PC-9 (cell line): ENCODE data around the gene KLHL6. TPM values are rescaled to one million over a fixed set of nuclear protein-coding genes. Genes with fewer than 3 reads are reported as not detected.

Experiments used
- BruUV-seq: library from RNA; stranded (reverse); fragments of 400-500 nt; replicated peaks from 2 replicates; lab custom pipeline; 2021; lab: Mats Ljungman, UMichigan
- CTCF ChIA-PET: fragments of 300-600 bp; sonication (Branson Sonifier 250); formaldehyde crosslinking; loops from one replicate; lab custom pipeline; 2022; ENCODE audit warnings: antibody characterized with exemption; lab: Charles Lee
- POLR2A ChIA-PET: fragments of 300-600 bp; sonication (Branson Sonifier 250); formaldehyde crosslinking; loops from one replicate; lab custom pipeline; 2022; ENCODE audit warnings: antibody characterized with exemption; ENCODE audit not compliant: unreplicated experiment; lab: Charles Lee
- DNase-seq, 2 experiments: peaks; one replicate each; pipeline versions ENCODE4 v3.0.0 to v3.0.0-alpha.2; 2015 to 2022; ENCODE audit warnings: mixed read lengths in 1 of 2
- H2AFZ ChIP-seq: fragments of 200-600 bp; sonication (generic); 2 replicates; pipeline ENCODE4 v1.8.1; 2017; ENCODE audit warnings: antibody characterized with exemption
- H3F3A ChIP-seq: fragments of 200-600 bp; sonication (generic); 2 replicates; pipeline ENCODE4 v1.8.1; 2017; ENCODE audit warnings: antibody characterized with exemption, mild to moderate bottlenecking, low read depth; ENCODE audit not compliant: insufficient read depth
- H3K27ac ChIP-seq: fragments of 200-600 bp; sonication (generic); 2 replicates; pipeline ENCODE4 v1.6.1; 2016; ENCODE audit warnings: mixed run types
- H3K27me3 ChIP-seq: fragments of 200-600 bp; sonication (generic); 2 replicates; pipeline ENCODE4 v1.6.1; 2016; ENCODE audit warnings: low read depth, mixed run types; ENCODE audit not compliant: insufficient read depth
- H3K36me3 ChIP-seq: fragments of 200-600 bp; sonication (generic); 2 replicates; pipeline ENCODE4 v1.6.1; 2016; ENCODE audit warnings: low read depth, mixed run types
- H3K4me1 ChIP-seq: fragments of 200-600 bp; sonication (generic); replicated peaks from 2 replicates; pipeline ENCODE4 v1.6.1; 2016; ENCODE audit warnings: mixed run types; ENCODE audit not compliant: insufficient read depth
- H3K4me2 ChIP-seq: fragments of 200-600 bp; sonication (generic); 2 replicates; pipeline ENCODE4 v1.6.1; 2017; ENCODE audit warnings: mixed run types
- H3K4me3 ChIP-seq: fragments of 200-600 bp; sonication (generic); 2 replicates; pipeline ENCODE4 v1.6.1; 2016; ENCODE audit warnings: mixed run types
- H3K79me2 ChIP-seq: fragments of 200-600 bp; sonication (generic); 2 replicates; pipeline ENCODE4 v1.6.1; 2017; ENCODE audit warnings: low read depth, mixed run types
- H3K9me2 ChIP-seq: fragments of 200-600 bp; sonication (generic); 2 replicates; pipeline ENCODE4 v1.8.1; 2017; ENCODE audit warnings: mild to moderate bottlenecking; ENCODE audit not compliant: insufficient read depth
- H3K9me3 ChIP-seq: fragments of 200-600 bp; sonication (generic); 2 replicates; pipeline ENCODE4 v1.8.1; 2016; ENCODE audit warnings: low read depth; ENCODE audit not compliant: insufficient read depth
- H4K20me1 ChIP-seq: fragments of 200-600 bp; sonication (generic); 2 replicates; pipeline ENCODE4 v1.8.1; 2017; ENCODE audit not compliant: insufficient read depth
- EZH2 ChIP-seq: fragments of 200-600 bp; sonication (generic); IDR thresholded peaks from 2 replicates; pipeline ENCODE4 v1.8.0; 2017; ENCODE audit warnings: antibody characterized with exemption, low read depth
- intact Hi-C: fragments of 100-400 bp; cut with micrococcal nuclease; formaldehyde crosslinking; loops from one replicate; pipeline ENCODE4 v1.10.0; 2022; ENCODE audit not compliant: unreplicated experiment
- total RNA-seq: library from RNA; stranded (reverse); gene quantifications from 2 replicates; pipeline ENCODE4 v1.2.3, GENCODE V29; 2021
- TF ChIP-seq, protein P1 (sequence below): fragments of 200-600 bp; sonication (generic); conservative IDR thresholded peaks from 2 replicates; pipeline ENCODE4 v1.6.1; 2017; ENCODE audit warnings: mixed run types, antibody characterized with exemption, mild to moderate bottlenecking, moderate library complexity

KLHL6 gene
- total RNA-seq, 1 experiment from 2014 or later, result 0.04 TPM

DNA sequence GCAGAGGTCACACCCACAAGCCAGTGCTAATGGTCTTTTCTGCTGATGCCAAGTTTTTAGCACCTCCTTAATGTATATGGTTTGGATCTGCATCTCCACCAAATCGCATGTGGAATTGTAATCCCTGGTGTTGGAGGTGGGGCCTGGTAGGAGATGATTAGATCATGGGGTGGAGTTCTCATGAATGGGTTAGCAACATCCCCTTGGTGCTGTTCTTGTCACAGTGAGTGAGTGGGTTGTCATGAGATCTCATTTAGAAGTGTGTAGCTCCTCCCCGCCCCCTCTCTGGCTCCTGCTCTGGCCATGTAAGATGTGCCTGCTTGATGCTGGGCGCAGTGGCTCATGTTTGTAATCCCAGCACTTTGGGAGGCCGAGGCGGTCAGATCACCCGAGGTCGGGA, 37.3 kb upstream of the KLHL6 start:
- intact Hi-C loops, result no loop called here
- Histone ChIP-seq H3K9me3 (no peaks in the 10 kb centered on the region; the same call in 1 of the 2 replicates), H3K79me2 (no peaks in the 10 kb centered on the region), H3K4me3 (no peak overlapping the region), H3K36me3 (no peaks in the 10 kb centered on the region), H4K20me1 (no peaks in the 10 kb centered on the region), H3F3A (no peaks in the 10 kb centered on the region), H3K27ac (no peak overlapping the region), H3K9me2 (no peaks in the 10 kb centered on the region; the same call in 1 of the 2 replicates), H3K4me1 (no peaks in the 10 kb centered on the region), H2AFZ (no peak overlapping the region), H3K27me3 (no peaks in the 10 kb centered on the region), H3K4me2 (no peak overlapping the region)
- ChIA-PET POLR2A (interaction anchor here (0.6 kb wide), 1 partner anchor 105 kb away, joined by 3 read pairs; the partner anchor contains the start of gene YEATS2), CTCF (interaction anchor here (0.7 kb wide), 1 partner anchor 47 kb away, joined by 18 read pairs; no protein-coding TSS in a partner anchor)
- no peak for TF ChIP-seq EZH2
- TF ChIP-seq, protein P1, sequence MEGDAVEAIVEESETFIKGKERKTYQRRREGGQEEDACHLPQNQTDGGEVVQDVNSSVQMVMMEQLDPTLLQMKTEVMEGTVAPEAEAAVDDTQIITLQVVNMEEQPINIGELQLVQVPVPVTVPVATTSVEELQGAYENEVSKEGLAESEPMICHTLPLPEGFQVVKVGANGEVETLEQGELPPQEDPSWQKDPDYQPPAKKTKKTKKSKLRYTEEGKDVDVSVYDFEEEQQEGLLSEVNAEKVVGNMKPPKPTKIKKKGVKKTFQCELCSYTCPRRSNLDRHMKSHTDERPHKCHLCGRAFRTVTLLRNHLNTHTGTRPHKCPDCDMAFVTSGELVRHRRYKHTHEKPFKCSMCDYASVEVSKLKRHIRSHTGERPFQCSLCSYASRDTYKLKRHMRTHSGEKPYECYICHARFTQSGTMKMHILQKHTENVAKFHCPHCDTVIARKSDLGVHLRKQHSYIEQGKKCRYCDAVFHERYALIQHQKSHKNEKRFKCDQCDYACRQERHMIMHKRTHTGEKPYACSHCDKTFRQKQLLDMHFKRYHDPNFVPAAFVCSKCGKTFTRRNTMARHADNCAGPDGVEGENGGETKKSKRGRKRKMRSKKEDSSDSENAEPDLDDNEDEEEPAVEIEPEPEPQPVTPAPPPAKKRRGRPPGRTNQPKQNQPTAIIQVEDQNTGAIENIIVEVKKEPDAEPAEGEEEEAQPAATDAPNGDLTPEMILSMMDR, result no peak; the same call in 1 of the 2 replicates
- BruUV-seq, result no TSS peak
- DNase-seq, result no peak

DNA sequence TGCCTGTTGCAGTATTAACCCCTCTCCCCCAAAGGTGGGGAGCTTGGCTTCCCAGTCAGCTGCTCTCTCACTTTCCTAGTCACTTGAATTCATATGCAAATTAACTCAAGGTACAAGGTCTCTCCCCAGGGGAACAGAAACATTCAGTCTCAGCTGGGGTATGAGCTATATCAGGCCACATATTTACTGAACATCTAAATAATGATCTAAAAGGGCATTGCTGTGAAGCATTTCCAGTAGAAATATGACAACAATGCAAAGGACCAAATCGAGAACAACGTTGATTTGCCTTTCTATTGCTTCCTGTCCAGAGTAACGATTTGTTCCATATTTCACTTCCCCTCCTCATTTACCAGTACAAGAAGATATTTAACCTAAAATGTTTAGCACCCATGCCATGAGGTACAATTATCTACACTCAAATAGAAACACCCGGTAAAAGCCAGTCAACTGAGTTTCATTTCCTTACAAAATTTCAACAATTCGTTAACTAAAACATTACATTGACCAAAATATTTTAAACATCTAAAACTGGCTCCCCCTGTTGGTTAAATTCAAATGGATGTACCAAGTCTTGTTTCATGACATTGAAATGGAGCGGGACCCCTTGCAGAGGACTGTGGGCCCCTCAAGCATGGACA, 36.5 kb upstream of the KLHL6 start:
- TF ChIP-seq EZH2, result no peak
- TF ChIP-seq, protein P1, result peak; percentile 58
- intact Hi-C loops, result no loop called here

DNA sequence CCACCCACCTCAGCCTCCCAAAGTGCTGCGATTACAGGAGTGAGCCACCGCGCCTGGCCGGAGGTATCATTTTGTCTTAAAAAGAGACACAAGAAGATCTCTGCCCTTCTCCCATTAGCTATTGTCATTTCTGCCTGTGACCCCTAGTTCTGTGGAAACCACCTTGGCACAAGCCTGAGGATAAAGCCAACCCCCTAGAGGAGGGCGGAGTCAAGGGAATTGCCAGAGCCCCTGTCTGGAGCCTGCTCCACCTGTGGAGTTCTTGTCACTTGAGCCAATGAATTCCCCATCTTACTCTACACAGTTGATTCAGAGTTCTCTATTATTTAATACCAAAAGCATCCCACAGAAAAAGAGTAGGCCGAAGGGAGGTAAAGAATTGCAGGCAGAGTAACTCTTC, 34.9 kb upstream of the KLHL6 start:
- no TSS peak for BruUV-seq
- no peak for DNase-seq
- Histone ChIP-seq H3K79me2 (no peaks in the 10 kb centered on the region), H3K36me3 (no peaks in the 10 kb centered on the region), H3K27me3 (no peaks in the 10 kb centered on the region), H3K9me3 (no peaks in the 10 kb centered on the region), H3K4me1 (no peaks in the 10 kb centered on the region), H4K20me1 (no peaks in the 10 kb centered on the region), H2AFZ (no peak overlapping the region), H3K4me3 (no peak overlapping the region), H3K9me2 (no peaks in the 10 kb centered on the region; the same call in 1 of the 2 replicates), H3K27ac (no peak overlapping the region), H3F3A (no peaks in the 10 kb centered on the region), H3K4me2 (no peak overlapping the region)
- CTCF ChIA-PET, result no interaction called here
- intact Hi-C loops, result no loop called here
- TF ChIP-seq, protein P1, result no peak
- no peak for TF ChIP-seq EZH2
- POLR2A ChIA-PET, result no interaction called here

More for the DNA sequence above, 36.5 kb upstream of the KLHL6 start:
- ChIA-PET CTCF (interaction anchor here (0.5 kb wide), 1 partner anchor 222 kb away, joined by 3 read pairs; no protein-coding TSS in a partner anchor), POLR2A (no interaction called here)
- H2AFZ ChIP-seq, result no peak overlapping the region
- no peaks in the 10 kb centered on the region for H4K20me1 ChIP-seq
- DNase-seq, result no peak
- no peaks in the 10 kb centered on the region for H3K36me3 ChIP-seq
- H3K27me3 ChIP-seq, result no peaks in the 10 kb centered on the region
- no peaks in the 10 kb centered on the region for H3K4me1 ChIP-seq
- no peak overlapping the region for H3K27ac ChIP-seq
- no peak overlapping the region for H3K4me2 ChIP-seq
- BruUV-seq, result no TSS peak
- H3K4me3 ChIP-seq, result no peak overlapping the region
- no peaks in the 10 kb centered on the region for H3K9me3 ChIP-seq
- no peaks in the 10 kb centered on the region for H3F3A ChIP-seq
- H3K9me2 ChIP-seq, result no peaks in the 10 kb centered on the region; the same call in 1 of the 2 replicates
- no peaks in the 10 kb centered on the region for H3K79me2 ChIP-seq
